WTC11 (cell line): ENCODE data around the gene ABI2. TPM values are rescaled to one million over a fixed set of nuclear protein-coding genes. Genes with fewer than 3 reads are reported as not detected.

ENCODE experiments used
- ATAC-seq: fragments of 200-7000 bp; cut with Tn5 transposase; 2 replicates; pipeline ENCODE4 v1.10.0; 2021; ENCODE audit warnings: mild to moderate bottlenecking, moderate library complexity
- CTCF ChIA-PET: fragments of 300-600 bp; sonication (Branson Sonifier 250); formaldehyde crosslinking; loops from one replicate; lab custom pipeline; 2021; ENCODE audit warnings: antibody characterized with exemption; lab: Charles Lee
- POLR2A ChIA-PET: fragments of 350-600 bp; sonication (Branson Sonifier 250); formaldehyde crosslinking; loops from one replicate; lab custom pipeline; 2021; ENCODE audit warnings: antibody characterized with exemption; lab: Charles Lee
- DNase-seq: peaks from one replicate; pipeline ENCODE4 v3.0.0; 2021; ENCODE audit warnings: low spot score
- H3K27ac Mint-ChIP-seq: 2 replicates; pipeline ENCODE4 v1.8.0; 2021; ENCODE audit warnings: mixed read lengths
- H3K27me3 Mint-ChIP-seq: 2 replicates; pipeline ENCODE4 v1.8.0; 2021; ENCODE audit warnings: low read depth, mild to moderate bottlenecking, moderate library complexity, mixed read lengths
- H3K36me3 Mint-ChIP-seq: 2 replicates; pipeline ENCODE4 v1.8.0; 2021; ENCODE audit warnings: mixed read lengths
- H3K4me1 Mint-ChIP-seq: 2 replicates; pipeline ENCODE4 v1.8.0; 2022; ENCODE audit warnings: mixed read lengths
- H3K4me3 Mint-ChIP-seq: 2 replicates; pipeline ENCODE4 v1.8.0; 2021; ENCODE audit warnings: mild to moderate bottlenecking, moderate library complexity, mixed read lengths
- H3K9me3 Mint-ChIP-seq: 2 replicates; pipeline ENCODE4 v1.8.0; 2021; ENCODE audit warnings: mixed read lengths
- AFF4 ChIP-seq: sonication (generic); formaldehyde crosslinking; IDR thresholded peaks from 2 replicates; pipeline ENCODE4 v1.8.1; 2023; ENCODE audit warnings: mild to moderate bottlenecking, missing genetic modification reagents, borderline replicate concordance
- AR ChIP-seq: fragments of 250-450 bp; sonication (Bioruptor Pico); IDR thresholded peaks from 2 replicates; pipeline ENCODE4 v1.9.0; 2021; ENCODE audit warnings: mild to moderate bottlenecking
- ATF2 ChIP-seq: sonication (generic); formaldehyde crosslinking; IDR thresholded peaks from 2 replicates; pipeline ENCODE4 v1.8.1; 2022; ENCODE audit warnings: low read depth, missing genetic modification reagents, borderline replicate concordance
- CREM ChIP-seq: sonication (generic); formaldehyde crosslinking; IDR thresholded peaks from 2 replicates; pipeline ENCODE4 v1.8.1; 2022; ENCODE audit warnings: mild to moderate bottlenecking, missing genetic modification reagents, moderate library complexity
- E2F5 ChIP-seq: sonication (generic); formaldehyde crosslinking; IDR thresholded peaks from 2 replicates; pipeline ENCODE4 v1.8.1; 2022; ENCODE audit warnings: mild to moderate bottlenecking, moderate library complexity, missing genetic modification reagents
- FOXP4 ChIP-seq: sonication (generic); formaldehyde crosslinking; IDR thresholded peaks from 2 replicates; pipeline ENCODE4 v1.8.0; 2022; ENCODE audit warnings: mild to moderate bottlenecking, missing genetic modification reagents
- GABPB1 ChIP-seq: sonication (generic); formaldehyde crosslinking; IDR thresholded peaks from 2 replicates; pipeline ENCODE4 v1.8.1; 2023; ENCODE audit warnings: mild to moderate bottlenecking, missing genetic modification reagents
- JAZF1 ChIP-seq: fragments of 250-450 bp; sonication (Bioruptor Pico); IDR thresholded peaks from 2 replicates; pipeline ENCODE4 v1.9.0; 2021; ENCODE audit warnings: moderate library complexity, mild to moderate bottlenecking, inconsistent platforms
- KAT7 ChIP-seq: sonication (generic); formaldehyde crosslinking; IDR thresholded peaks from 2 replicates; pipeline ENCODE4 v1.8.1; 2023; ENCODE audit warnings: missing genetic modification reagents, mild to moderate bottlenecking, borderline replicate concordance
- SP1 ChIP-seq: sonication (generic); formaldehyde crosslinking; conservative IDR thresholded peaks from 2 replicates; pipeline ENCODE4 v1.8.1; 2022; ENCODE audit warnings: missing genetic modification reagents
- TEAD4 ChIP-seq: sonication (generic); formaldehyde crosslinking; IDR thresholded peaks from 2 replicates; pipeline ENCODE4 v1.8.0; 2022; ENCODE audit warnings: mild to moderate bottlenecking, missing genetic modification reagents
- TP53 ChIP-seq: sonication (generic); formaldehyde crosslinking; IDR thresholded peaks from 2 replicates; pipeline ENCODE4 v1.8.1; 2023; ENCODE audit warnings: mild to moderate bottlenecking, missing genetic modification reagents
- USF1 ChIP-seq: sonication (generic); formaldehyde crosslinking; IDR thresholded peaks from 2 replicates; pipeline ENCODE4 v1.8.0; 2022; ENCODE audit warnings: mild to moderate bottlenecking, missing genetic modification reagents
- ZBTB43 ChIP-seq: sonication (generic); formaldehyde crosslinking; IDR thresholded peaks from 2 replicates; pipeline ENCODE4 v1.8.1; 2023; ENCODE audit warnings: mild to moderate bottlenecking, missing genetic modification reagents
- ZMAT4 ChIP-seq: fragments of 250-450 bp; sonication (Bioruptor Pico); IDR thresholded peaks from 2 replicates; pipeline ENCODE4 v1.9.0; 2021; ENCODE audit warnings: mild to moderate bottlenecking
- ZNF512 ChIP-seq: sonication (generic); formaldehyde crosslinking; IDR thresholded peaks from 2 replicates; pipeline ENCODE4 v1.8.1; 2022; ENCODE audit warnings: missing genetic modification reagents, borderline replicate concordance
- total RNA-seq: library from RNA; stranded (reverse); gene quantifications from 3 replicates; pipeline ENCODE4 v1.2.3, GENCODE V29; 2021

The ABI2 gene
- total RNA-seq, 1 experiment from 2014 or later: 121 TPM

GRCh38 chr2:203327582-203327900 is 653 bp upstream of the ABI2 start:
- H3K4me1 Mint-ChIP-seq: peaks cover 26% of the 10 kb centered on the region
- POLR2A ChIA-PET: interaction anchor here (1.0 to 1.7 kb wide), 2 partner anchors 45 to 88 kb away, joined by 4 to 8 read pairs; partner anchors contain the start of gene CYP20A1
- no peak for TF ChIP-seq AR (CRISPR knock-in tag)
- 0 out of 2 replicates have a peak, but pooled peaks have one; percentile 14 for TF ChIP-seq GABPB1 (CRISPR knock-in tag)
- no peak for TF ChIP-seq FOXP4
- no peak for TF ChIP-seq AFF4 (CRISPR knock-in tag)
- TF ChIP-seq ZMAT4 (CRISPR knock-in tag): no peak
- TF ChIP-seq TEAD4 (CRISPR knock-in tag): no peak
- TF ChIP-seq SP1: no peak
- TF ChIP-seq, all 79 proteins: peak for 1
- Mint-ChIP-seq H3K9me3 (no peaks in the 10 kb centered on the region), H3K27me3 (no peaks in the 10 kb centered on the region), H3K36me3 (no peaks in the 10 kb centered on the region), H3K27ac (peak overlapping the region; percentile 98), H3K4me3 (peak overlapping the region; percentile 90)
- peak; percentile 14 for ATAC-seq
- CTCF ChIA-PET: interaction anchor here (1.0 kb wide), 1 partner anchor 88 kb away, joined by 3 read pairs; the partner anchor contains the start of gene CYP20A1
- DNase-seq: peak; percentile 18

GRCh38 chr2:203328760-203329540 is 756 bp downstream of the ABI2 start:
- peak; percentile 50 for DNase-seq
- TF ChIP-seq ZBTB43 (CRISPR knock-in tag) (no peak), ATF2 (CRISPR knock-in tag) (no peak), TP53 (CRISPR knock-in tag) (no peak), ZNF512 (no peak), JAZF1 (CRISPR knock-in tag) (no peak), CREM (CRISPR knock-in tag) (no peak), KAT7 (no peak), E2F5 (CRISPR knock-in tag) (no peak), USF1 (no peak), SP1 (no peak)
- H3K36me3 Mint-ChIP-seq: no peaks in the 10 kb centered on the region; the same call in 1 of the 2 replicates
- no peaks in the 10 kb centered on the region for H3K9me3 Mint-ChIP-seq
- POLR2A ChIA-PET: interaction anchor here (0.6 to 1.0 kb wide), 3 partner anchors 26 to 89 kb away, joined by 3 to 7 read pairs (median 3); no protein-coding TSS in a partner anchor
- H3K4me3 Mint-ChIP-seq: peak overlapping the region; percentile 89
- peaks cover 32% of the 10 kb centered on the region for H3K4me1 Mint-ChIP-seq
- ATAC-seq: peak; percentile 26
- no peaks in the 10 kb centered on the region for H3K27me3 Mint-ChIP-seq
- CTCF ChIA-PET: interaction anchor here (0.7 kb wide), 2 partner anchors 12 to 88 kb away, joined by 5 read pairs; no protein-coding TSS in a partner anchor
- peak overlapping the region; percentile 93 for H3K27ac Mint-ChIP-seq
